Measurements from ENCODE around the gene CD1B.
"Not testable (repeated sequence)": the region's sequence is repeated elsewhere in the genome, so short reads cannot be mapped to it uniquely, and the experiment has no call there.

The CD1B gene

GRCh38 chr1:158331481-158332150, at the start of gene CD1B:
CD1B (minus strand) TSS chr1:158331531; CDS start chr1:158331423, 108 bp downstream.
- no peak within 1 kb of the TSS for H3K4me3 ChIP-seq (ENCODE audit: control insufficient read depth, low read depth, low read length)
- DNase-seq (ENCODE audit: low read depth) = no peak
- TF ChIP-seq CTCF (IDR thresholded peaks at IDR 0.05; ENCODE audit: control insufficient read depth, insufficient read depth, low read depth, low read length, missing control alignments) = no peak

DNA sequence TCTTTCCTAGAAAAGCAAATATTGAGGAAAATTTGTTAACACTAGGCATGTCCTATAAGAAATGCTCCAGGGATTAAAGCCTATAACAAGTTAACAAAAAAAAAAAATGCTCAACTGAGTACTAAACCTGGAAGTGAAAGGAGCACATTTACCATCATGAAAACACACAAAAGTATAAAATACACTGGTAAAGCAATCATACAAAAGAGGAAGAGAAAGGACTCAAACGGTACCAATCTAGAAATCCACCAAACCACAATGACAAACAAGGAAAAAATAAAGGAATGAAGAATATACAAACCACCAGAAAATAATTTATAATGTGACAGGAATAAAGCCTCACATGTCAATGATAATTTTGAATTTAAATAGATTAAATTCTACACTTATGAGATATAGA, 43.5 kb upstream of the CD1B start:
- no peak for DNase-seq (ENCODE audit: low read depth)
- no peak for TF ChIP-seq CTCF (IDR thresholded peaks at IDR 0.05; ENCODE audit: control insufficient read depth, insufficient read depth, low read depth, low read length, missing control alignments)
- no peak overlapping the region for H3K4me3 ChIP-seq (ENCODE audit: control insufficient read depth, low read depth, low read length)

GRCh38 chr1:158374101-158374500, 42.8 kb upstream of the CD1B start:
- not testable (repeated sequence) for DNase-seq (ENCODE audit: low read depth); H3K4me3 ChIP-seq (ENCODE audit: control insufficient read depth, low read depth, low read length)

- no peak for DNase-seq (ENCODE audit: low read depth)
- H3K4me3 ChIP-seq (ENCODE audit: control insufficient read depth, low read depth, low read length) = no peak overlapping the region
- TF ChIP-seq CTCF (IDR thresholded peaks at IDR 0.05; ENCODE audit: control insufficient read depth, insufficient read depth, low read depth, low read length, missing control alignments) = no peak
These were observed 40.0 kb upstream of the CD1B start for GRCh38 chr1:158371188-158371953.

- no peak for TF ChIP-seq CTCF (IDR thresholded peaks at IDR 0.05; ENCODE audit: control insufficient read depth, insufficient read depth, low read depth, low read length, missing control alignments)
- H3K4me3 ChIP-seq (ENCODE audit: control insufficient read depth, low read depth, low read length) = no peak overlapping the region
- no peak for DNase-seq (ENCODE audit: low read depth)
These were observed 35.5 kb upstream of the CD1B start for GRCh38 chr1:158366783-158367182.

- no peak overlapping the region for H3K4me3 ChIP-seq (ENCODE audit: control insufficient read depth, low read depth, low read length)
- DNase-seq (ENCODE audit: low read depth) = no peak
- TF ChIP-seq CTCF (IDR thresholded peaks at IDR 0.05; ENCODE audit: control insufficient read depth, insufficient read depth, low read depth, low read length, missing control alignments) = no peak
These were observed 31.6 kb upstream of the CD1B start for GRCh38 chr1:158362941-158363340.

DNA sequence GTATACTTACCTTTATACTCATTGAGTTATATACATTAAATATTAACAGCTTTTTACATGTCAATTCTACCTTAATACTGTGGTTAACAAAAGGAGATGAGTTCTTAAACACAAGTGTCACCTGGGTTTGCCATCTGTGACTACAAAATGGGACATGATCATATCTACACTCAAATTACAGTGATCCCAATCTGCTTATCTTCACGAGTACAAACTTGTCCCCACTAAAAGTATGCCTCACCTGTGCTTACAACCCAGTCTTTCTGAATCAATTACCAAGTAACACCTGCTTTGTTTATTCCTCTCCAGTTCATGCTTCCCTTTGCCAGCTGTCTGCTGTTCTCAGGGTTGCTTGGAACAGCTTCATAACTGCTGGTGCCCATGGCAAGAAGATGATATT, 31.2 kb upstream of the CD1B start:
- no peak overlapping the region for H3K4me3 ChIP-seq (ENCODE audit: control insufficient read depth, low read depth, low read length)

More for the DNA sequence above, 31.2 kb upstream of the CD1B start:
- no peak for DNase-seq (ENCODE audit: low read depth)
- TF ChIP-seq CTCF (IDR thresholded peaks at IDR 0.05; ENCODE audit: control insufficient read depth, insufficient read depth, low read depth, low read length, missing control alignments) = no peak
